ENCODE measurements around the gene ACSL5.

The ACSL5 gene

DNA sequence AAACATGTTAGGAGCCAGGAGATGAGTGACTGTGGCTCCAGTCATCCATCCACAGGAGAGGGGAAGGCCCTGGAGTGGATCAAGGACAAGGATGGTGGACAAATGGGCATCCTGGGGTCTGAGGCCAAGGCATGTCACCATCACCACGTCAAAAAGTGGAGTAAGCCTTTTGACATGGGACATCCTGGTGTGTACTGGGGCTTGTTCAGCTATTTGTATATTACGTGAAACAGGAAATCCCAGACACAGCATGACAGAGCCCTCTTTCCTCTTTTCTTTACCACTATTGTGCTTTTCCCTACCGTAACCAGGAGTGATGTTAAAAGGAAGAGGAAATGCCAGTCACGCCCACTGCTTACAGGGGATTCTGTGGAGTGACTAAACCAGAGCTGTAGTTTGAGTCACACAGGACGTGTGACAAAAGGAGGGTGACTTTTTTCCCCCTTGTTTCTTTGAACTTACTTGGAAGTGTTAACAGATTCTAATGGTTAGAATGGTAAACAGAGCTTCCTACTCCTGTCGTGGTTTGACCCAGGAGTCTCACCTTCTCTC is 15.4 kb downstream of the ACSL5 start:
- H3K27ac ChIP-seq: no peak overlapping the region
- no peak for TF ChIP-seq CTCF (IDR thresholded peaks at IDR 0.05)
- H3K9me3 ChIP-seq: no peaks in the 10 kb centered on the region
- intact Hi-C loops (cut with DNase I; ENCODE audit: low total_unique reads): no loop called here
- no peak for DNase-seq
- H3K4me1 ChIP-seq: no peaks in the 10 kb centered on the region
- H3K27me3 ChIP-seq: peaks cover 0 to 4% of the 10 kb centered on the region in 2 donors
- H3K36me3 ChIP-seq: no peaks in the 10 kb centered on the region
- no peak overlapping the region for H3K4me3 ChIP-seq

DNA sequence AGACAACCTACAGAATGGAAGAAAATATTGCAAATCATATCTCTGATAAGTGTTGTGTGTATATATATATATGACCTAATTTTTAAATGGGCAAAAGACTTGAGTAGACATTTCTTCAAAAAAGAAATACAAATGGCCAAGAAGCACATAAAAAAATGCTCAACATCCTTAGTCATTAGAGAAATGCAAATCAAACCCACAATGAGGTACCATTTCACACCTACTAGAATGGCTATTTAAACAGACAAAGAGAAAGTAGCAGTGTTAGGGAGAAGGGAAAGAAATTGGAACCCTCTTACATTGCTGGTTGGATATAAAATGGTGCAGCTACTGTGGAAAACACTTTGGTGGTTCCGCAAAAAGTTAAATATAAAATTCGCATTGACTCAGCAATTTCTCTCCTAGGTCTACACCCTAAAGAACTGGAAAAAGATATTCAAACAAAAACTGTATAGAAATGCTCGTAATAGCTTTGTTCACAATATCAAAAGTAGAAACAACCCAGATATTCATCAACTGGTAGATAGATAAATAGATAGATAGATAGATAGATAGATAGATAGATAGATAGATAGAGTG is 16.3 kb downstream of the ACSL5 start:
- Histone ChIP-seq H3K9me3 (no peaks in the 10 kb centered on the region), H3K36me3 (no peaks in the 10 kb centered on the region), H3K4me3 (no peak overlapping the region), H3K4me1 (no peaks in the 10 kb centered on the region), H3K27me3 (peaks cover 0 to 4% of the 10 kb centered on the region in 2 donors), H3K27ac (no peak overlapping the region)
- intact Hi-C loops (cut with DNase I; ENCODE audit: low total_unique reads): no loop called here
- DNase-seq: no peak
- no peak for TF ChIP-seq CTCF (IDR thresholded peaks at IDR 0.05)

GRCh38 chr10:112393341-112393740 is 19.4 kb downstream of the ACSL5 start:
- Histone ChIP-seq H3K4me3 (no peak overlapping the region), H3K27ac (no peak overlapping the region), H3K4me1 (no peaks in the 10 kb centered on the region), H3K9me3 (no peaks in the 10 kb centered on the region), H3K36me3 (no peaks in the 10 kb centered on the region), H3K27me3 (peaks cover 0 to 4% of the 10 kb centered on the region in 2 donors)
- intact Hi-C loops (cut with DNase I; ENCODE audit: low total_unique reads): no loop called here
- DNase-seq: no peak
- no peak for TF ChIP-seq CTCF (IDR thresholded peaks at IDR 0.05)

- DNase-seq: no peak
- no peaks in the 10 kb centered on the region for H3K4me1 ChIP-seq
- H3K9me3 ChIP-seq: no peaks in the 10 kb centered on the region
- H3K36me3 ChIP-seq: no peaks in the 10 kb centered on the region
- peaks cover 0 to 4% of the 10 kb centered on the region in 2 donors for H3K27me3 ChIP-seq
- H3K27ac ChIP-seq: no peak overlapping the region
- TF ChIP-seq CTCF (IDR thresholded peaks at IDR 0.05): no peak
- H3K4me3 ChIP-seq: no peak overlapping the region
- intact Hi-C loops (cut with DNase I; ENCODE audit: low total_unique reads): no loop called here
Measured at GRCh38 chr10:112393827-112394226, 19.9 kb downstream of the ACSL5 start.

DNA sequence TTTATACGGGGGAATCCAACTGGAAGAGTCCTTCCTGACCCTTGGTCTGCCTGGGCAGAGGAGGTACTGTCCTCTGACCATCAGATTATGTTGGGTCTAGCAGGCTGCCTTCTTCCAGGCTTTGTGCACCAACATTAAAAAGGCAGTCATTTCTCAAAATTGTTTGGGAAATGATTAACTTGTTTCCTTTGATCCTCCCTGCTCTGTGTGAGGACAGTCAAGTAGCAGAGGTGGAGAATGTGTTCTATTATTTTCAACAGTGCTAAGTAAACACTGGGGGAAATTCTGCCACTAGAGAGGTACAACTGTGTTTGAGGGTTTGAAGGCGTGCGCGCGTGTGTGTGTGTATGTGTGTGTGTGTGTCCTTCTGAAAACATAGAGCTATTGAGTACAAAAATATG is 20.6 kb downstream of the ACSL5 start:
- Histone ChIP-seq H3K36me3 (no peaks in the 10 kb centered on the region), H3K9me3 (no peaks in the 10 kb centered on the region), H3K27ac (no peak overlapping the region), H3K27me3 (peaks cover 0 to 4% of the 10 kb centered on the region in 2 donors), H3K4me3 (no peak overlapping the region), H3K4me1 (no peaks in the 10 kb centered on the region)
- no peak for DNase-seq
- intact Hi-C loops (cut with DNase I; ENCODE audit: low total_unique reads): no loop called here
- TF ChIP-seq CTCF (IDR thresholded peaks at IDR 0.05): no peak

All from tibial artery (tissue), 4 donors.